ENCODE measurements around the gene PLPPR4.
"Not testable (repeated sequence)": the region's sequence is repeated elsewhere in the genome, so short reads cannot be mapped to it uniquely, and the experiment has no call there.

Gene PLPPR4

DNA sequence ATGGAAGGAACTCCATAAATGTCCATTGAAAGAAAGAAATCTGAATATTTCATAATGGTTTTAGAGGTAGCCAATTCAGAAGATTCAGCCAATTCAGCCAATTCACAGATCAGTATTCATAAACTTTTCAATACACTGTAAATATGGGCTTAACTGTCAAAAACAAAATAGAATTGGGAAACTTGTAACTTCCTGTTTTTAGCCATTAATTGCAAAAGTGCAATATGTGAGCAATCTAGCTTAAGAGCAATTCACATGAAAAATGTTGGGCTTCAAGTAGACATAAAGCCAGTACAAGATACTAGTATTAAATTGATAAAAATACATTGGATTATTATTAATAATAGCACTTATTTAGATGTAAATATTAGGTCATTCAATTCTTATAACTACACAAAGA, 27.5 kb upstream of the PLPPR4 start:
- Histone ChIP-seq H3K4me1 (ENCODE audit: control insufficient read depth, insufficient read depth, low read length) (no peaks in the 10 kb centered on the region), H3K9ac (ENCODE audit: low read length) (no peak overlapping the region), H3K36me3 (ENCODE audit: control insufficient read depth, insufficient read depth, low read length) (no peaks in the 10 kb centered on the region), H3K27me3 (ENCODE audit: control insufficient read depth, insufficient read depth, low read length) (no peaks in the 10 kb centered on the region), H3K4me3 (ENCODE audit: low read length) (no peak overlapping the region), H3K9me3 (ENCODE audit: control insufficient read depth, low read length) (no peaks in the 10 kb centered on the region)

- no peaks in the 10 kb centered on the region for H3K27me3 ChIP-seq (ENCODE audit: control insufficient read depth, insufficient read depth, low read length)
- H3K4me3 ChIP-seq (ENCODE audit: low read length) = no peak overlapping the region
- H3K36me3 ChIP-seq (ENCODE audit: control insufficient read depth, insufficient read depth, low read length) = no peaks in the 10 kb centered on the region
- no peaks in the 10 kb centered on the region for H3K4me1 ChIP-seq (ENCODE audit: control insufficient read depth, insufficient read depth, low read length)
- no peaks in the 10 kb centered on the region for H3K9me3 ChIP-seq (ENCODE audit: control insufficient read depth, low read length)
- H3K9ac ChIP-seq (ENCODE audit: low read length) = no peak overlapping the region
Measured at GRCh38 chr1:99239690-99240089, 24.6 kb upstream of the PLPPR4 start.

- H3K4me3 ChIP-seq (ENCODE audit: low read length) = no peak overlapping the region
- no peak overlapping the region for H3K9ac ChIP-seq (ENCODE audit: low read length)
- H3K36me3 ChIP-seq (ENCODE audit: control insufficient read depth, insufficient read depth, low read length) = no peaks in the 10 kb centered on the region
- no peaks in the 10 kb centered on the region for H3K27me3 ChIP-seq (ENCODE audit: control insufficient read depth, insufficient read depth, low read length)
- H3K4me1 ChIP-seq (ENCODE audit: control insufficient read depth, insufficient read depth, low read length) = no peaks in the 10 kb centered on the region
- no peaks in the 10 kb centered on the region for H3K9me3 ChIP-seq (ENCODE audit: control insufficient read depth, low read length)
Measured at GRCh38 chr1:99240621-99241020, 23.7 kb upstream of the PLPPR4 start.

DNA sequence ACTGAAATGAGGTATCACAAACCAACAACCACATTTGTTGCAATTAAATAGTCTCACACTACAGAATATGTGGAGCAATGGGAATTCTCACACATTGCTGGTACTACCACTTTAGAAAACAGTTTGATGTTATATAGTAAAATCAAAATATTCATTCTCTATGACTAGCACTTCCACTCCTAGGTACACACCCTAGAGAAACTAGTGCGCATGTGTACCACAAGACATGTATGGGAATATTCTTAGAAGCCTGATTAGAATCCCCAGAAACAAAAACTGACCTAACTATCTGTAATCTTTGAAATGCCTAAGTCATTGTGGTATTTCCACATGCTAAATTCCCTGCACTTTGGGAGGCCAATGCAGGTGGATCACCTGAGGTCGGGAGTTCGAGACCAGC, 18.1 kb upstream of the PLPPR4 start:
- no peak overlapping the region for H3K9ac ChIP-seq (ENCODE audit: low read length)
- H3K27me3 ChIP-seq (ENCODE audit: control insufficient read depth, insufficient read depth, low read length) = no peaks in the 10 kb centered on the region
- H3K36me3 ChIP-seq (ENCODE audit: control insufficient read depth, insufficient read depth, low read length) = no peaks in the 10 kb centered on the region
- no peak overlapping the region for H3K4me3 ChIP-seq (ENCODE audit: low read length)
- no peaks in the 10 kb centered on the region for H3K4me1 ChIP-seq (ENCODE audit: control insufficient read depth, insufficient read depth, low read length)
- no peaks in the 10 kb centered on the region for H3K9me3 ChIP-seq (ENCODE audit: control insufficient read depth, low read length)

GRCh38 chr1:99247199-99247598, 17.1 kb upstream of the PLPPR4 start:
- no peaks in the 10 kb centered on the region for H3K9me3 ChIP-seq (ENCODE audit: control insufficient read depth, low read length)
- no peaks in the 10 kb centered on the region for H3K4me1 ChIP-seq (ENCODE audit: control insufficient read depth, insufficient read depth, low read length)
- H3K27me3 ChIP-seq (ENCODE audit: control insufficient read depth, insufficient read depth, low read length) = no peaks in the 10 kb centered on the region
- no peaks in the 10 kb centered on the region for H3K36me3 ChIP-seq (ENCODE audit: control insufficient read depth, insufficient read depth, low read length)
- H3K4me3 ChIP-seq (ENCODE audit: low read length) = no peak overlapping the region
- H3K9ac ChIP-seq (ENCODE audit: low read length) = no peak overlapping the region

DNA sequence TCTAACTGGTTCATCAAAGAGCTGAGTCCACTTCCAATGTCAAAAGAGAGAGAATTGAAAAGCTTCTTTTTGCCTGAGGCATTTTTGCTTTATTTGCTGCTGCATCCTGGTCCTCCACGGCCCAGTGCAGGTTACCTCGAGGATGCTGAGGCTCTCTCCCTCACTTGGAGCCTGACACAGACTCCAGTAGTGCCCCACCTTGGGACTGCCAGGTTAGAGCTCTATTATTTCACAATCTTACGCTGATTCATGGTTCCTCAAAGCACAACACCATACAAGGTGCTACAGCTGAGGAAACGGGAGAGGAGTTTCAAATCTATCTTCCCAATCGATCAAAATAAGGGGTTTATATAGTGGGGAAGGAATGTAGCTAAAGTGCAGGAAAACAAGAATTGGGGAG, 13.6 kb upstream of the PLPPR4 start:
- no peaks in the 10 kb centered on the region for H3K27me3 ChIP-seq (ENCODE audit: control insufficient read depth, insufficient read depth, low read length)
- no peaks in the 10 kb centered on the region for H3K4me1 ChIP-seq (ENCODE audit: control insufficient read depth, insufficient read depth, low read length)
- no peak overlapping the region for H3K4me3 ChIP-seq (ENCODE audit: low read length)
- no peak overlapping the region for H3K9ac ChIP-seq (ENCODE audit: low read length)
- no peaks in the 10 kb centered on the region for H3K9me3 ChIP-seq (ENCODE audit: control insufficient read depth, low read length)
- no peaks in the 10 kb centered on the region for H3K36me3 ChIP-seq (ENCODE audit: control insufficient read depth, insufficient read depth, low read length)

DNA sequence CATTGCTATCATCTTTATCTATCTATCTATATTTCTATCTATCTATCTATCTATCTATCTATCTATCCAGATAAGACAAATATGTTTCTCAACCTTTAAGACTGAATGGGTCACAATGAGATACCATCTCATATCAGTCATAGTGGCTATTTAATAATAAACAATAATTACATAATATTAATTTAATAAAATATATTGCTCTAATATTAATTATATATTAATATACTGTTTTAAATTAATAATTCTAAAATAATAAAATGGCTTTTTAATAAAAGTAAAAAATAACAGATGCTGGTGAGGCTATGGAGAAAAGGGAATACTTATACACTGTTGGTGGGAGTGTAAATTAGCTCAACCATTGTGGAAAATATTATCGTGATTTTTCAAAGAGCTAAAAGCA, 13.0 kb upstream of the PLPPR4 start:
- no peaks in the 10 kb centered on the region for H3K36me3 ChIP-seq (ENCODE audit: control insufficient read depth, insufficient read depth, low read length)

DNA sequence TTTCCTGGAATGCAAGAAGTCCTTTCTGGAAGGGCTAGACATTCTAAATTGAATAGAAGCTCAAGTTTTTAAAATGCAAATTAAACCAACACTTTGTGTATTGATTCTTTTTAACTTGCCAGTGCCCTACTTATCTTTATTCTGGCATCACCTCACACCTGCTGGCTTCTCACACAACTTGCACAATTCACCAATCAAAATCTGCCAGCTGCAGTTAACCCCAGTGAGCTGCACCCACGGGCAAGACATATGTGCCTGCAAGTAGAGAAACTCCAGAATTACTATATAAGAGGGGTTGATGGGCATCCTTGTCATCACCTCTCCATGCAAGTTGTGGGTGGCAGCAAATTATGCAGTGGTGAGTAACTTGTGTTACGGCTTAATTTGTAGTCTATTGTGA, 11.7 kb upstream of the PLPPR4 start:
- H3K9ac ChIP-seq (ENCODE audit: low read length) = no peak overlapping the region
- H3K4me1 ChIP-seq (ENCODE audit: control insufficient read depth, insufficient read depth, low read length) = no peaks in the 10 kb centered on the region
- H3K9me3 ChIP-seq (ENCODE audit: control insufficient read depth, low read length) = no peaks in the 10 kb centered on the region
- no peaks in the 10 kb centered on the region for H3K27me3 ChIP-seq (ENCODE audit: control insufficient read depth, insufficient read depth, low read length)
- no peaks in the 10 kb centered on the region for H3K36me3 ChIP-seq (ENCODE audit: control insufficient read depth, insufficient read depth, low read length)
- H3K4me3 ChIP-seq (ENCODE audit: low read length) = no peak overlapping the region

More for the DNA sequence above, 13.0 kb upstream of the PLPPR4 start:
- Histone ChIP-seq H3K4me3 (ENCODE audit: low read length) (no peak overlapping the region), H3K27me3 (ENCODE audit: control insufficient read depth, insufficient read depth, low read length) (no peaks in the 10 kb centered on the region), H3K9ac (ENCODE audit: low read length) (no peak overlapping the region), H3K4me1 (ENCODE audit: control insufficient read depth, insufficient read depth, low read length) (no peaks in the 10 kb centered on the region), H3K9me3 (ENCODE audit: control insufficient read depth, low read length) (no peaks in the 10 kb centered on the region)

DNA sequence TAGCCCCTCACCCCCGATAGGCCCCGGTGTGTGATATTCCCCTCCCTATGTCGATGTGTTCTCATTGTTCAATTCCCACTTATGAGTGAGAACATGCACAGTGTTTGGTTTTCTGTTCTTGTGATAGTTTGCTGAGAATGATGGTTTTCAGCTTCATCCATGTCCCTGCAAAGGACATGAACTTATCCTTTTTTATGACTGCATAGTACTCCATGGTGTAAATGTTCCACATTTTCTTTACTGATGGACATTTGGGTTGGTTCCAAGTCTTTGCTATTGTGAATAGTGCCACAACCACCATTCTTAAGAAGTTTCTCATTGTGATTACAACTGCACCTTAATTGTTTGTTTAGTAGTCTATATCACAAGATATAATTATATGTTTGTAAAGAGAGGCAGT, 3.9 kb upstream of the PLPPR4 start:
- H3K27me3 ChIP-seq (ENCODE audit: control insufficient read depth, insufficient read depth, low read length) = peaks cover 18% of the 10 kb centered on the region
- H3K9me3 ChIP-seq (ENCODE audit: control insufficient read depth, low read length); H3K9ac ChIP-seq (ENCODE audit: low read length): not testable (repeated sequence)

DNA sequence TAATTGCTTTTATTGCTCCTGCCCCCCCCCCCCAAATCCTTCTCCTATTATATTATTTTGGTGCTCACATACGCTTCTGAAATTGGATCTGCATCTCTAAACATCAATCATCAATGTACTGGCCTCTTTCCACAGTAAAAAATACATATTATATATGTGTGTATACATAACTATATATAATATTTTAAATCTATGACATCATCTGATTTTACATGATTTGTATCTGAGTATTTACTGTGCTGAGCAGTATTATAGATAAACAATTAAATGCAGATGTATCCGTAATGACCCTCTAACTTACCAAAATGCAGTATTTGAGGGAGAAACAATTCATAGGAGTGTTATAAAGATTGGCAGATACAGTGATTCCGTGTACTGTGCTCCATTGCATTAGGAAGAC, 832 bp downstream of the PLPPR4 start:
- H3K4me3 ChIP-seq (ENCODE audit: low read length) = no peak overlapping the region

More for the DNA sequence above, 3.9 kb upstream of the PLPPR4 start:
- not testable (repeated sequence) for H3K4me3 ChIP-seq (ENCODE audit: low read length); H3K36me3 ChIP-seq (ENCODE audit: control insufficient read depth, insufficient read depth, low read length); H3K4me1 ChIP-seq (ENCODE audit: control insufficient read depth, insufficient read depth, low read length)

DNA sequence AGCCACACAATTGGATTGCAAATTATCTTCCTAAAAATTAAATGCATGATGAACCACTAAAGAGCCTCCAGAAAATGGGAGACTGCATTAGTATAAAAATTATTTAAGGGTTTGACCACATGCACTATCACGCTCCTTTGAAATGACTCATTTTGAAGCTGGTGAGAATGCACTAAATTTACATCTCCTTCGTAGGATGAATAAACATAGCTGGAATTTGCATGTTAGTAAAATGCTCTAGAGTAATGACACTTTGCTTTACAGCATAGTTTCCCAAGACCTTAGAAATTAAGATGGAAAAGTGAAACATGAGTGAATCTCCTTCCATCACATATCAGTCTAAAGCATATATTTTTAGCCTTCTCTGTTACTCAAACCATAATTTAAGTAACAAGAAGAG, 2.4 kb downstream of the PLPPR4 start:
- no peak overlapping the region for H3K9ac ChIP-seq (ENCODE audit: low read length)
- peaks cover 21% of the 10 kb centered on the region for H3K27me3 ChIP-seq (ENCODE audit: control insufficient read depth, insufficient read depth, low read length)
- H3K36me3 ChIP-seq (ENCODE audit: control insufficient read depth, insufficient read depth, low read length) = no peaks in the 10 kb centered on the region
- no peaks in the 10 kb centered on the region for H3K9me3 ChIP-seq (ENCODE audit: control insufficient read depth, low read length)
- H3K4me3 ChIP-seq (ENCODE audit: low read length) = no peak overlapping the region
- H3K4me1 ChIP-seq (ENCODE audit: control insufficient read depth, insufficient read depth, low read length) = no peaks in the 10 kb centered on the region

More for the DNA sequence above, 832 bp downstream of the PLPPR4 start:
- H3K27me3 ChIP-seq (ENCODE audit: control insufficient read depth, insufficient read depth, low read length) = peaks cover 21% of the 10 kb centered on the region
- H3K36me3 ChIP-seq (ENCODE audit: control insufficient read depth, insufficient read depth, low read length) = no peaks in the 10 kb centered on the region
- H3K4me1 ChIP-seq (ENCODE audit: control insufficient read depth, insufficient read depth, low read length) = no peaks in the 10 kb centered on the region
- no peaks in the 10 kb centered on the region for H3K9me3 ChIP-seq (ENCODE audit: control insufficient read depth, low read length)
- no peak overlapping the region for H3K9ac ChIP-seq (ENCODE audit: low read length)

DNA sequence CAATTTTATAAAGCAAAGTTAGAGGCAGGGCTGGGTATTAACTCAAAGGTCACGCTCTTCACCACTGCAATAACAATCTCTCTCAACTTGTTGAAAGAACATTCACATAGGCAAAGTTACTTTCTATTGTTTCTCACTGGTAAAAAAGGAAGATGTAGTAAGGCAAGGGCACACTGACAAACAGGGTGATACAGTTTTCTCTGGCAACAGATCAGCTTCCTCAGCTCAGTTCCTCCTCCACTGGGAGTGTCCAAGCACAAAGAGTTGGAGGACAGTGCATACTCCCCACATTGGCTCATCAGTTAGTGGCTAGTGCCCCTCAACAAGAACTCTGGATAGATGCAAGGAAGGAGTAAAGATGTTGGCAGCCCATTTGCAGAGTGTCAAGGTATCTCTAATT, 3.7 kb downstream of the PLPPR4 start:
- Histone ChIP-seq H3K4me3 (ENCODE audit: low read length) (no peak overlapping the region), H3K9me3 (ENCODE audit: control insufficient read depth, low read length) (no peaks in the 10 kb centered on the region), H3K36me3 (ENCODE audit: control insufficient read depth, insufficient read depth, low read length) (no peaks in the 10 kb centered on the region), H3K9ac (ENCODE audit: low read length) (no peak overlapping the region), H3K27me3 (ENCODE audit: control insufficient read depth, insufficient read depth, low read length) (peaks cover 21% of the 10 kb centered on the region), H3K4me1 (ENCODE audit: control insufficient read depth, insufficient read depth, low read length) (no peaks in the 10 kb centered on the region)

DNA sequence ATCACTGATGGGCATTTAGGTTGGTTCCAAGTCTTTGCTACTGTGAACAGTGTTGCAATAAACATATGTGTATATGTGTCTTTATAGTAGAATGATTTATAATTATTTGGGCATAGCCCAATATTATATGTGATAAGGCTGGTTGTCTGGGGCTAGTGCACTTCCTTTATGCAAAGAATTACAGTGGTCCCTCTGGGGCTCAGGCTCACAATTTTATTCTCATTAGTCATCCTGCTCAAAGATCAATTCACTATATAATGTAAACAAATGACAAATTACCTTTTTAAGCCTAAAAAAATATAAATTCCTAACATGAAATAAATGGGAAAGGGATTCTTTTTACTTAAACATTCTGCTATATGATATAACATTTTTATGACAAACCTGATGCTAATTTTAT, 5.0 kb downstream of the PLPPR4 start:
- Histone ChIP-seq H3K4me3 (ENCODE audit: low read length) (no peak overlapping the region), H3K4me1 (ENCODE audit: control insufficient read depth, insufficient read depth, low read length) (no peaks in the 10 kb centered on the region), H3K9ac (ENCODE audit: low read length) (no peak overlapping the region), H3K9me3 (ENCODE audit: control insufficient read depth, low read length) (no peaks in the 10 kb centered on the region), H3K36me3 (ENCODE audit: control insufficient read depth, insufficient read depth, low read length) (no peaks in the 10 kb centered on the region), H3K27me3 (ENCODE audit: control insufficient read depth, insufficient read depth, low read length) (peaks cover 10% of the 10 kb centered on the region)

All from mucosa of stomach (tissue), 1 donor.